HG03457 (cell line): ENCODE measurements around the gene TMEM238L.

ENCODE experiments used
- ATAC-seq: cut with Tn5 transposase; IDR thresholded peaks from one replicate; pipeline ENCODE4 v1.9.1; 2021; ENCODE audit warnings: moderate number of reproducible peaks; ENCODE audit not compliant: unreplicated experiment

Gene TMEM238L

DNA sequence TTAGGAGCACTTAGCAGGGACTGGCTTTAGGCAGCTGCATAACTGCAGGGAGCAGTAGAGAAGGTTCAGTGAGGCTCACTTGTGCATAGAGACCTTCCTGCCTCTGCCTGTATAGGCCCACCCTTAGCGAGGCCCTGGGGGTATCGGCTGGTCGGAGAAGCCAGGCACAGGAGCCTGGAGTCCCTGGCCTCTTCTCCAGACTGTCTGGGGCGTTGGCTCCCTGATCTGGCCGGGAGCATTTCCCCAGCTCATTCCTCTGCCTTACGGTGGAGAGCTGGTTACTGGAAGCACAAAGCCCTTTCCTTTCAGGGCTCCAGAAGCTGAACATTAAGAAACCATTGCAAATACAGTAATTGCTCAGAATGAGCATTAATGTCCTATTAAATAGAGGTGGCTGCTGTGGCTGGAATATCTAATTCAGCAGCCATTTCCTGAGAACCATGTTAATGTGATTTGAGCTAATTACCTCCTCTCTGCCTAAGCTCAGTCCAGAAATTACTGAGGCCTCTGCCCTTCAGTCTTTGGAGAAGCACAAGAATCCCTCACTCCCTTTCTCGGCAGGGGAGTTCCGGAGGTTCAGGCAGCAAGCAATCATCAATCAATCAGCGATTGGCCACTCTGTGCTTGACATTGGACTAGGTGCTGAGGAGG lies 55.2 kb downstream of the TMEM238L start:
- ATAC-seq, result no peak

DNA sequence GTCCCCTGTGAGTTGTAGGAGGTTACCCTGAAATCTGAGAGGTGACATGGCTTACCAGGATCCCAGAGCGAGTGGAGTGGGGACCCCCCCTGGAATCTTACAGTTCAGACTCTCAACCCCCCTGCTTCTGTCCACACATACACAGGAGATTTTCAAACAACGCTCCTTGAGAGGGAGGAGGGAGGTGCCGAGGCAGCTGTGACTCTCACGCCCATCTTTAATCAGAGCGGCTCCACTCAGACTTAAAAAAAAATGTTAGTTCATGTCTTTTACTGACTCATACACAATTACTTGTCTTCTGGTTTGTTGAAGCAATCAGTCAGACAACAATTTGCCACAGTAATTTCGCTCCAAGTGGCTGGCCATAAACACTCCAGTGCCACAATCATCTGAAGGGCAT lies 58.7 kb downstream of the TMEM238L start:
- ATAC-seq, result no peak
